Small intestine (tissue), 7 donors: Measurements from ENCODE around the gene RPL10. TPM values are rescaled to one million over a fixed set of nuclear protein-coding genes. Genes with fewer than 3 reads are reported as not detected.

ENCODE experiments used
- DNase-seq, 2 donors: peaks; one replicate each; pipeline versions ENCODE4 v3.0.0 to v3.0.0-alpha.2; 2013
- FAIRE-seq: peaks from 2 replicates; lab custom pipeline; 2012; peaks lifted over from hg19 to GRCh38; lab: Jason Lieb, UNC
- H3K27ac ChIP-seq, 3 donors: one replicate each; pipeline ENCODE4 v1.5.1; 2013; ENCODE audit warnings: low read length in 2 of 3, mild to moderate bottlenecking in 2 of 3, control low read depth in 1 of 3, inconsistent platforms in 1 of 3, low read depth in 1 of 3, moderate library complexity in 1 of 3
- H3K27me3 ChIP-seq, 3 donors: one replicate each; pipeline ENCODE4 v1.6.1; 2013; ENCODE audit warnings: low read length in 3 of 3, inconsistent platforms in 1 of 3; ENCODE audit not compliant: control insufficient read depth in 3 of 3, insufficient read depth in 3 of 3
- H3K36me3 ChIP-seq, 3 donors: one replicate each; pipeline ENCODE4 v1.6.1; 2013; ENCODE audit warnings: low read length in 3 of 3, inconsistent platforms in 1 of 3, low read depth in 1 of 3, mild to moderate bottlenecking in 1 of 3, moderate library complexity in 1 of 3; ENCODE audit not compliant: control insufficient read depth in 3 of 3, insufficient read depth in 2 of 3
- H3K4me1 ChIP-seq, 3 donors: one replicate each; pipeline ENCODE4 v1.6.1; 2013; ENCODE audit warnings: low read length in 2 of 3, inconsistent platforms in 1 of 3, low read depth in 1 of 3, mild to moderate bottlenecking in 1 of 3, moderate library complexity in 1 of 3; ENCODE audit not compliant: control insufficient read depth in 3 of 3, insufficient read depth in 2 of 3
- H3K4me3 ChIP-seq, 3 donors: one replicate each; pipeline ENCODE4 v1.5.1; 2013; ENCODE audit warnings: low read length in 3 of 3, control low read depth in 1 of 3, inconsistent platforms in 1 of 3, low read depth in 1 of 3, mild to moderate bottlenecking in 1 of 3, moderate library complexity in 1 of 3
- H3K9me3 ChIP-seq, 2 donors: one replicate each; pipeline ENCODE4 v1.6.1; 2013; ENCODE audit warnings: low read depth in 1 of 2, low read length in 1 of 2; ENCODE audit not compliant: control insufficient read depth in 2 of 2, insufficient read depth in 1 of 2
- WGBS, 3 donors: extraction: QIAGEN DNeasy Blood & Tissue Kit; methylation state at CpG; one replicate each; pipeline ENCODE4 v1.1.7; 2013; 5-methylcytosine and 5-hydroxymethylcytosine counted together
- polyA plus RNA-seq, 4 donors: library from polyadenylated mRNA; stranded (reverse) in 3 of 4; unstranded in 1 of 4; fragments of 200-250 nt in 3 of 4; fragments of 120-200 nt in 1 of 4; gene quantifications; one replicate each; pipeline versions ENCODE4 v1.2.1 to v1.2.3, GENCODE V29; 2013
- donor health status: healthy with polysubstance abuse.
- donor health status: control.
- donor health status: control.
- donor health status: Bipolar disorder and iron deficiency.
- donor health status: healthy.

The RPL10 gene
- polyA plus RNA-seq, 4 donors: 3,043 to 5,653 (median 5,166) TPM

GRCh38 chrX:154365052-154365600 lies 33.1 kb upstream of the RPL10 start:
- no peak overlapping the region for H3K27ac ChIP-seq
- peaks cover 0 to 75% (median 3%) of the 10 kb centered on the region in 3 donors for H3K36me3 ChIP-seq
- no peak for DNase-seq
- peaks cover 0 to 13% (median 0%) of the 10 kb centered on the region in 3 donors for H3K4me1 ChIP-seq
- H3K9me3 ChIP-seq: no peaks in the 10 kb centered on the region
- H3K27me3 ChIP-seq: peaks cover 0 to 6% (median 0%) of the 10 kb centered on the region in 3 donors
- H3K4me3 ChIP-seq: no peak overlapping the region
- no peak for FAIRE-seq
- 75 to 81% (median 77%) methylated on average over 5 to 20 of the region's 20 CpGs for WGBS, 3 donors

GRCh38 chrX:154365997-154366665 lies 32.0 kb upstream of the RPL10 start:
- H3K27ac ChIP-seq: no peak overlapping the region
- H3K27me3 ChIP-seq: peaks cover 0 to 8% (median 0%) of the 10 kb centered on the region in 3 donors
- H3K9me3 ChIP-seq: no peaks in the 10 kb centered on the region
- DNase-seq (no peak), FAIRE-seq (no peak)
- 86 to 95% (median 92%) methylated on average over 15 to 32 of the region's 32 CpGs for WGBS, 3 donors
- peaks cover 0 to 70% (median 3%) of the 10 kb centered on the region in 3 donors for H3K36me3 ChIP-seq
- peaks cover 0 to 15% (median 0%) of the 10 kb centered on the region in 3 donors for H3K4me1 ChIP-seq
- H3K4me3 ChIP-seq: no peak overlapping the region

GRCh38 chrX:154366666-154367055 lies 31.5 kb upstream of the RPL10 start:
- Histone ChIP-seq H3K4me1 (peaks cover 0 to 15% (median 0%) of the 10 kb centered on the region in 3 donors), H3K9me3 (no peaks in the 10 kb centered on the region), H3K27ac (peak overlapping the region in 1 of 3 donors; percentile 10), H3K4me3 (no peak overlapping the region), H3K36me3 (peaks cover 0 to 65% (median 3%) of the 10 kb centered on the region in 3 donors), H3K27me3 (peaks cover 0 to 11% (median 0%) of the 10 kb centered on the region in 3 donors)
- no peak for FAIRE-seq
- 62 to 85% (median 79%) methylated on average over 8 to 11 of the region's 11 CpGs for WGBS, 3 donors
- no peak for DNase-seq

GRCh38 chrX:154367474-154368308 lies 30.5 kb upstream of the RPL10 start:
- 84 to 88% (median 88%) methylated on average over 29 to 31 of the region's 31 CpGs for WGBS, 3 donors
- Histone ChIP-seq H3K4me3 (peak overlapping the region in 1 of 3 donors; percentile 61), H3K36me3 (peaks cover 0 to 55% (median 2%) of the 10 kb centered on the region in 3 donors), H3K27me3 (peaks cover 0 to 18% (median 0%) of the 10 kb centered on the region in 3 donors), H3K9me3 (no peaks in the 10 kb centered on the region), H3K27ac (peak overlapping the region; percentile 21 to 92 (median 79)), H3K4me1 (peaks cover 0 to 15% (median 0%) of the 10 kb centered on the region in 3 donors)
- no peak for DNase-seq
- no peak for FAIRE-seq

- no peaks in the 10 kb centered on the region for H3K9me3 ChIP-seq
- H3K36me3 ChIP-seq: peaks cover 0 to 51% (median 0%) of the 10 kb centered on the region in 3 donors
- peaks cover 0 to 21% (median 0%) of the 10 kb centered on the region in 3 donors for H3K4me1 ChIP-seq
- peak overlapping the region; percentile 50 to 92 (median 79) for H3K27ac ChIP-seq
- H3K4me3 ChIP-seq: peak overlapping the region; percentile 27 to 61 (median 29)
- H3K27me3 ChIP-seq: peaks cover 0 to 21% (median 0%) of the 10 kb centered on the region in 3 donors
- DNase-seq (peak; percentile 43 to 61), FAIRE-seq (no peak)
- WGBS, 3 donors: 16 to 30% (median 29%) methylated on average over 8 to 16 of the region's 16 CpGs
Measured at GRCh38 chrX:154368630-154369448, 29.3 kb upstream of the RPL10 start.

GRCh38 chrX:154369449-154370299 lies 28.5 kb upstream of the RPL10 start:
- Histone ChIP-seq H3K27ac (peak overlapping the region in 2 of 3 donors; percentile 79 to 92), H3K4me3 (peak overlapping the region; percentile 44 to 61 (median 46)), H3K36me3 (peaks cover 0 to 44% (median 0%) of the 10 kb centered on the region in 3 donors), H3K4me1 (peaks cover 0 to 24% (median 0%) of the 10 kb centered on the region in 3 donors), H3K27me3 (peaks cover 0 to 24% (median 0%) of the 10 kb centered on the region in 3 donors), H3K9me3 (no peaks in the 10 kb centered on the region)
- FAIRE-seq (no peak), DNase-seq (peak in 1 of 2 donors; percentile 51)
- WGBS, 3 donors: 20 to 53% (median 34%) methylated on average over 12 to 13 of the region's 13 CpGs
